PFSK-1 (cell line): Measurements from ENCODE around the gene MFSD6L.

Experiments used
- FOXP2 ChIP-seq: optimal IDR thresholded peaks from 2 replicates; pipeline ENCODE3; 2011; ENCODE audit warnings: borderline replicate concordance, control low read depth, inconsistent platforms; ENCODE audit not compliant: insufficient read depth; ENCODE audit errors: extremely low read length, extremely low read depth
- POLR2AphosphoS5 ChIP-seq: IDR thresholded peaks from 2 replicates; pipeline ENCODE4 v1.6.1; 2012; ENCODE audit warnings: low read depth, mild to moderate bottlenecking, control low read depth, low read length, moderate library complexity
- SIN3A ChIP-seq: IDR thresholded peaks from 2 replicates; pipeline ENCODE4 v1.6.1; 2012; ENCODE audit warnings: mild to moderate bottlenecking, low read length, moderate library complexity, borderline replicate concordance; ENCODE audit not compliant: insufficient read depth
- TAF1 ChIP-seq: IDR thresholded peaks from 2 replicates; pipeline ENCODE4 v1.6.1; 2012; ENCODE audit warnings: low read length, control low read depth, borderline replicate concordance; ENCODE audit not compliant: insufficient read depth
- TF ChIP-seq, protein P1 (sequence below), 2 experiments: IDR thresholded peaks; 2 replicates each; pipeline versions ENCODE4 v1.6.1 to v1.8.0; 2011 to 2012; ENCODE audit warnings: low read depth in 2 of 2, low read length in 2 of 2, control low read depth in 1 of 2, inconsistent platforms in 1 of 2, mild to moderate bottlenecking in 1 of 2, moderate library complexity in 1 of 2; ENCODE audit not compliant: insufficient read depth in 1 of 2

MFSD6L gene

DNA sequence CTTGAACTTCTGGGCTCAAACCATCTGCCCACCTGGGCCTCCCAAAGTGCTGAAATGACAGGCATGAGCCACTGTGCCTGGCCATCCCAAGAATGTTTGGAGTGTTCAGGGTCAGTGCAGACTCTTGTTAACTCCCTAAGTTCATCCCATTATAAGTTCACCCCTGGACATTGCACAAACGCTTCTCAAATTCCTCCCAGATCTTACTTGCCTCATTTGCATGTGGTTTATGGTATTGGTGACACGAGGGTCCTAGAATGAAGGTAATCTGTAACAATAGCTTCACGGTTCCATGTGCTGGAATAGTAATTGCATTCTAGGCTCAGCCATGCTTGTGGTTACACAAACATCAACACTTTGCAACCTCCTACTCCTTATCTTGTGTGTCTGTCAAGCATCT is 49.5 kb downstream of the MFSD6L start:
- TF ChIP-seq, protein P1, sequence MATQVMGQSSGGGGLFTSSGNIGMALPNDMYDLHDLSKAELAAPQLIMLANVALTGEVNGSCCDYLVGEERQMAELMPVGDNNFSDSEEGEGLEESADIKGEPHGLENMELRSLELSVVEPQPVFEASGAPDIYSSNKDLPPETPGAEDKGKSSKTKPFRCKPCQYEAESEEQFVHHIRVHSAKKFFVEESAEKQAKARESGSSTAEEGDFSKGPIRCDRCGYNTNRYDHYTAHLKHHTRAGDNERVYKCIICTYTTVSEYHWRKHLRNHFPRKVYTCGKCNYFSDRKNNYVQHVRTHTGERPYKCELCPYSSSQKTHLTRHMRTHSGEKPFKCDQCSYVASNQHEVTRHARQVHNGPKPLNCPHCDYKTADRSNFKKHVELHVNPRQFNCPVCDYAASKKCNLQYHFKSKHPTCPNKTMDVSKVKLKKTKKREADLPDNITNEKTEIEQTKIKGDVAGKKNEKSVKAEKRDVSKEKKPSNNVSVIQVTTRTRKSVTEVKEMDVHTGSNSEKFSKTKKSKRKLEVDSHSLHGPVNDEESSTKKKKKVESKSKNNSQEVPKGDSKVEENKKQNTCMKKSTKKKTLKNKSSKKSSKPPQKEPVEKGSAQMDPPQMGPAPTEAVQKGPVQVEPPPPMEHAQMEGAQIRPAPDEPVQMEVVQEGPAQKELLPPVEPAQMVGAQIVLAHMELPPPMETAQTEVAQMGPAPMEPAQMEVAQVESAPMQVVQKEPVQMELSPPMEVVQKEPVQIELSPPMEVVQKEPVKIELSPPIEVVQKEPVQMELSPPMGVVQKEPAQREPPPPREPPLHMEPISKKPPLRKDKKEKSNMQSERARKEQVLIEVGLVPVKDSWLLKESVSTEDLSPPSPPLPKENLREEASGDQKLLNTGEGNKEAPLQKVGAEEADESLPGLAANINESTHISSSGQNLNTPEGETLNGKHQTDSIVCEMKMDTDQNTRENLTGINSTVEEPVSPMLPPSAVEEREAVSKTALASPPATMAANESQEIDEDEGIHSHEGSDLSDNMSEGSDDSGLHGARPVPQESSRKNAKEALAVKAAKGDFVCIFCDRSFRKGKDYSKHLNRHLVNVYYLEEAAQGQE (IDR thresholded peaks at IDR 0.05; ENCODE audit: insufficient read depth in 1 of 2, low read depth in 2 of 2, low read length in 2 of 2): no peak
- TF ChIP-seq POLR2AphosphoS5 (no peak), TAF1 (no peak), FOXP2 (no peak), SIN3A (no peak)

- no peak for TF ChIP-seq FOXP2
- no peak for TF ChIP-seq POLR2AphosphoS5
These were observed 51.4 kb downstream of the MFSD6L start for GRCh38 chr17:8747742-8748141.
